GM10248 (cell line): ENCODE results near the gene RAB3D.
"Not testable (repeated sequence)": the region's sequence is repeated elsewhere in the genome, so short reads cannot be mapped to it uniquely, and the experiment has no call there.

Source experiments
- CTCF ChIA-PET: fragments of 300-600 bp; sonication (Branson Sonifier 250); formaldehyde crosslinking; extraction: SDS; loops from one replicate; lab custom pipeline; 2021; ENCODE audit warnings: antibody characterized with exemption; lab: Yijun Ruan, JAX
- POLR2A ChIA-PET: fragments of 350-650 bp; sonication (Branson Sonifier 250); formaldehyde crosslinking; extraction: SDS; loops from one replicate; lab custom pipeline; 2020; ENCODE audit warnings: antibody characterized with exemption; lab: Yijun Ruan, JAX
- DNase-seq: peaks from one replicate; pipeline ENCODE4 v3.0.0; 2012; ENCODE audit errors: extremely low spot score
- TF ChIP-seq, protein P1 (sequence below): IDR thresholded peaks from 2 replicates; pipeline ENCODE4 v1.5.1; 2012; ENCODE audit warnings: mild to moderate bottlenecking, low read depth; ENCODE audit errors: extremely low read depth, missing control alignments, control extremely low read depth

The RAB3D gene

DNA sequence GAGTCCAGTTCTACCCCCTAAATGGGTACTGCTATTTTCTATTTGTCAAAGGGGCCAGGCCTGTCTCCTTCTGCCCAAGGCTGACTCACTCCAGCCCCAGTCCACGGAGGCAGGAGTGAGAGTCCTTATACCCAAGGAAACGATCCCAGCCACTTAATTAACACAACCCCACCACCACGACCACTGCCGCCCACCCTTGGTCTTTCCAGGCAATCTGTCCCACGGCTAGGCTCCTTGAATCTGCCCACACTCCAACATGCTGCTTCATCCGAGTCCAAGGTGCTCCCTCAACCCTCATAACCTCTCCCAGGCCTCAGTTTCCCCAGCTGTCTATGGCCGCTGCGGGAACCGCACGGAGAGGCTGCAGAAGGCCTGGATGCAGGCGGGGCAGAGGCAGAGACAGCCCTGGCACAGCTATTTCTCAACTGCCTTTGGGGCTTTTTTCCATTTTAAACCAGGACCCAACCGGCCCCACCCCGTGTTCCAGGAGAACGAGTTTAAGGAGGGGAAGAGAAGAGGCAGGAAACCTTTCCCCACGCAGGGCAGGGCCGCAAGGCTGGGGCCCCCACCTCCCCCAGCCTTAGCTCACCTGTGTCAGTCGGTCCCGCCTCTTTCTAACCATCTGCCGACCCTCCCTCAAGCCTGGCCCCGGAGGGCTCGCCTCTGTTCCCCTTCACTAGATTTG is 746 bp downstream of the RAB3D start:
- ChIA-PET POLR2A (no interaction called here), CTCF (interaction anchor here (1.3 to 1.8 kb wide), 2 partner anchors 14 to 43 kb away, joined by 5 to 8 read pairs; no protein-coding TSS in a partner anchor)
- TF ChIP-seq, protein P1, sequence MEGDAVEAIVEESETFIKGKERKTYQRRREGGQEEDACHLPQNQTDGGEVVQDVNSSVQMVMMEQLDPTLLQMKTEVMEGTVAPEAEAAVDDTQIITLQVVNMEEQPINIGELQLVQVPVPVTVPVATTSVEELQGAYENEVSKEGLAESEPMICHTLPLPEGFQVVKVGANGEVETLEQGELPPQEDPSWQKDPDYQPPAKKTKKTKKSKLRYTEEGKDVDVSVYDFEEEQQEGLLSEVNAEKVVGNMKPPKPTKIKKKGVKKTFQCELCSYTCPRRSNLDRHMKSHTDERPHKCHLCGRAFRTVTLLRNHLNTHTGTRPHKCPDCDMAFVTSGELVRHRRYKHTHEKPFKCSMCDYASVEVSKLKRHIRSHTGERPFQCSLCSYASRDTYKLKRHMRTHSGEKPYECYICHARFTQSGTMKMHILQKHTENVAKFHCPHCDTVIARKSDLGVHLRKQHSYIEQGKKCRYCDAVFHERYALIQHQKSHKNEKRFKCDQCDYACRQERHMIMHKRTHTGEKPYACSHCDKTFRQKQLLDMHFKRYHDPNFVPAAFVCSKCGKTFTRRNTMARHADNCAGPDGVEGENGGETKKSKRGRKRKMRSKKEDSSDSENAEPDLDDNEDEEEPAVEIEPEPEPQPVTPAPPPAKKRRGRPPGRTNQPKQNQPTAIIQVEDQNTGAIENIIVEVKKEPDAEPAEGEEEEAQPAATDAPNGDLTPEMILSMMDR = no peak

DNA sequence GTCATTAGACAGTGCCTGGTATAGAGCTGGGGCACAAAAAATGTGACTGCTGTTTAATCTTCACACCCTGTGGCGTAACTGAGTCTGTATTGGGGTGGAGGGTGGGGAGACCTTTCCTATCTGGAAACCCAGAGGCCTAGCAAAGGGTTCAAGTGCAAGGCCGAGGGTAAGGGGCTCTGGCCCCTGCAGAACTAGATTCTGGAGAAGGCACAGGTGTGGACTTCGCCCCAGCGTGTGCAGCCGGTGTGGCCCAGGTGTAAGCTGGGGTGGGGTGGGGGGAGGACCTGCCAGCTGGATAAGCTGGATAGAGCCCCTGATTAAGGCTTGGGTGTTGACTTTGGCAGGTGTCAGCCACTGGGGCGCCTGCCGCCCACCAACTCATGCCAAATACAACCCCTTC is 1.3 kb downstream of the RAB3D start:
- TF ChIP-seq, protein P1 = no peak
- DNase-seq = no peak
- ChIA-PET CTCF (interaction anchor here (0.9 to 1.8 kb wide), 3 partner anchors 13 to 43 kb away, joined by 3 to 8 read pairs (median 5); no protein-coding TSS in a partner anchor), POLR2A (no interaction called here)

More for the DNA sequence above, 746 bp downstream of the RAB3D start:
- DNase-seq = no peak

DNA sequence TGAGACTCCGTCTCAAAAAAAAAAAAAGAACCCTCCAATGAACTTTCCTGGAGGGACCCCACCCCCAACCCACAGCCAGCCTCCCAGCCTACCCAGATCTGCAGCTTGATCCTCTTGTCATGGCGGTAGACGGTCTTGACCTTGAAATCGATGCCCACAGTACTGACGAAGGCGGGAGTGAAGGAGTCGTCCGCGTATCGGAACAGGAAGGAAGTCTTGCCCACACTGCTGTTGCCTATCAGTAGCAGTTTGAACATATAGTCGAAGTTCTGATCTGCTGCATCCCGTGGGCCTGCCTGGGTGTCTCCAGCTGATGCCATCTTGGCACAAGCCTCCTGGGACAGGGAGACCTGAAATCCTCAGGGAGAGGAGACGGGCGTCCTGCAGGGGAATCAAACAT is 2.4 kb downstream of the RAB3D start:
- CTCF ChIA-PET = no interaction called here
- POLR2A ChIA-PET = interaction anchor here (0.7 kb wide), 1 partner anchor 100 kb away, joined by 5 read pairs; no protein-coding TSS in a partner anchor
- TF ChIP-seq, protein P1 = no peak
- no peak for DNase-seq

DNA sequence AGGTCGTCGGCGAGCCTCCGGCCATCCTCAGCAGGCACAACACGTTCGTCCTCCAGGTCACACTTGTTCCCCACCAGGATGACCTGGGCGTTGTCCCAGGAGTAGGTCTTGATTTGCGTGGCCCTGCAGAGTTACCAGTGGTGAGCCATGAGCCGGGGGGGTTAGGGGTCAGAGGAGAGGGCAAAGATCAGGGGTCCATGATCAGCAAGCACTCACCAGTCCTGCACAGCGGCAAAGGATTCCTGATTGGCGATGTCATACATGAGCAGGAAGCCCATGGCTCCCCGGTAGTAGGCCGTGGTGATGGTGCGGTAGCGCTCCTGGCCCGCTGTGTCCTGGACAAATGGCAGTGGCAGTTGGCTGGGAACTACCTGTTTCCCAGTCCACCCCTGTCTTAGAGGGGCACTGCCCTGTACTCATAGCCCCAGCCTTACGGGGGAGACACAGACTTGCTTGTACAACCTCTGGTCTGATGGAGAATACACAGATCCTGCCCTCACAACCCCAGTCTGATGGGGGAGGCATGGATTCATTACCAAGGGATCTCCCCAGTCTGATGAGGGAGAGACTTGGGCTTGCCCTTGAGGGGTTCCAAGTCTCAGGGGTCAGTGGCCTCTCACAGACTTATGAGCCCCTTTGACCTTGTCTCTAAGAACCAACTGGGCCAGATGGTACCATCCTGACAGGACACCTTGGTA is 3.9 kb downstream of the RAB3D start:
- no peak for DNase-seq
- POLR2A ChIA-PET = no interaction called here
- TF ChIP-seq, protein P1 = no peak
- CTCF ChIA-PET = no interaction called here

DNA sequence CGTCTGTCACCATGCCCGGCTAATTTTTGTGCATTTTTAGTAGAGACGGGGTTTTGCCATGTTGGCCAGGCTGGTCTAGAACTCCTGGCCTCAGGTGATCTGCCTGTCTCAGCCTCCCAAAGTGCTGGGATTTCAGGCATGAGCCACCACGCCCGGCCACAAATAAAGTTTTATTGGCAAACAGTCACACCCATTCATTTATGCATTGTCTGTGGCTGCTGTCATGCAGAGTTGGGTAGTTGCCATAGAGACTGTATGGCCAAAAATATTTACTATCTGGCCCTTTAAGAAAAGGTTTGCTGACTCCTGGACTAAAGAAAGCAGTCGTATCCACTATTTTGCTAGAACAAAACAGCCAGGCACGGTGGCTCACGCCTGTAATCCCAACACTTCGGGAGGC is 5.6 kb downstream of the RAB3D start:
- CTCF ChIA-PET = interaction anchor here (1.2 kb wide), 1 partner anchor 12 kb away, joined by 4 read pairs; the partner anchor contains the start of genes CCDC159 and TMEM205
- DNase-seq, POLR2A ChIA-PET: not testable (repeated sequence)

DNA sequence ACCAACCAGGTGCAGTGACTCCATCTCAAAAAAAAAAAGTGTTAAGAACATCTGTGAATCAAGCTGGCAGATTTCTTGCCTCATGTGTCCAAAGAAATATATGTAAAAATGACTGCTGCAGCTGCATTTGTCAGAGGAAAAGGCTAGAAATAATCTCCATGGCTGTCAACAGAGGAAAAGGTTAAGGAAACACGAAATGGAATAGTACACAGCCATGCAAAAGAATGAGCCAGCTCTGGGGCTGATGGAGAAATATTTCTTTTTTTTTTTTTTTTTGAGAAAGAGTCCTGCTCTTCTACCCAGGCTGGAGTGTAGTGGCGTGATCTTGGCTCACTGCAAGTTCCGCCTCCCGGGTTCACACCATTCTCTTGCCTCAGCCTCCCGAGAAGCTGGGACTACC is 6.6 kb downstream of the RAB3D start:
- CTCF ChIA-PET = interaction anchor here (0.9 to 1.2 kb wide), 2 partner anchors 13 to 89 kb away, joined by 3 to 4 read pairs; partner anchors contain the start of genes CCDC159 and TMEM205
- POLR2A ChIA-PET = no interaction called here
- TF ChIP-seq, protein P1 = no peak
- DNase-seq = no peak
